ENCODE data around the gene ARRB1. TPM values are rescaled to one million over a fixed set of nuclear protein-coding genes. Genes with fewer than 3 reads are reported as not detected.

ARRB1 gene
- total and polyA plus RNA-seq, 9 of the 15 experiments (the other 6 are each of a cell fraction or from before 2014, with no cell fraction given): 6.6 to 45.4 (median 28.5) TPM

- TF ChIP-seq PRMT5 (CRISPR knock-in tag; IDR thresholded peaks at IDR 0.05) (no peak), ATF7 (IDR thresholded peaks at IDR 0.05) (0 out of 2 replicates have a peak, but pooled peaks have one; percentile 32), SRF (CRISPR knock-in tag; IDR thresholded peaks at IDR 0.05) (no peak), SIN3A (IDR thresholded peaks at IDR 0.05; ENCODE audit: borderline replicate concordance in 2 of 2, control insufficient read depth in 1 of 2, low read depth in 2 of 2, low read length in 2 of 2) (no peak), ELF4 (CRISPR knock-in tag; IDR thresholded peaks at IDR 0.05) (0 out of 2 replicates have a peak, but pooled peaks have one; percentile 43), SMAD4 (CRISPR knock-in tag; conservative IDR thresholded peaks at IDR 0.05) (peak; percentile 65), CREB1 (IDR thresholded peaks at IDR 0.05) (no peak), CREB1 (CRISPR knock-in tag; IDR thresholded peaks at IDR 0.05) (no peak), NR2C1 (IDR thresholded peaks at IDR 0.05) (no peak), NR2C1 (tag; IDR thresholded peaks at IDR 0.05) (0 out of 2 replicates have a peak, but pooled peaks have one; percentile 16), NFATC3 (IDR thresholded peaks at IDR 0.05) (no peak), TCF15 (CRISPR knock-in tag; IDR thresholded peaks at IDR 0.05) (no peak), ETV5 (CRISPR knock-in tag; IDR thresholded peaks at IDR 0.05; ENCODE audit: low read depth) (no peak), RBM15 (IDR thresholded peaks at IDR 0.05; ENCODE audit: insufficient read depth, low read length) (no peak), CTCF (IDR thresholded peaks at IDR 0.05 in 2 of 3, conservative IDR thresholded peaks at IDR 0.05 in 1 of 3; ENCODE audit: insufficient read depth in 2 of 3, low read depth in 1 of 3, low read length in 3 of 3) (no peak), SMAD3 (CRISPR knock-in tag; conservative IDR thresholded peaks at IDR 0.05) (no peak), SUPT5H (IDR thresholded peaks at IDR 0.05) (no peak), PHF21A (IDR thresholded peaks at IDR 0.05; ENCODE audit: borderline replicate concordance, low read depth) (no peak), ZNF592 (IDR thresholded peaks at IDR 0.05) (peak; percentile 94), ZNF740 (CRISPR knock-in tag; IDR thresholded peaks at IDR 0.05) (no peak), ZNF740 (tag; IDR thresholded peaks at IDR 0.05) (peak in 1 of 2 experiments; percentile 58; a peak in 1 of 4 replicates), CHD4 (IDR thresholded peaks at IDR 0.05; ENCODE audit: insufficient read depth, insufficient replicate concordance, low read depth, low read length, poor library complexity, severe bottlenecking) (no peak)
Observed at GRCh38 chr11:75337195-75337654, 14.2 kb downstream of the ARRB1 start (continued).
